ENCODE results near the gene WDR83.

DNA sequence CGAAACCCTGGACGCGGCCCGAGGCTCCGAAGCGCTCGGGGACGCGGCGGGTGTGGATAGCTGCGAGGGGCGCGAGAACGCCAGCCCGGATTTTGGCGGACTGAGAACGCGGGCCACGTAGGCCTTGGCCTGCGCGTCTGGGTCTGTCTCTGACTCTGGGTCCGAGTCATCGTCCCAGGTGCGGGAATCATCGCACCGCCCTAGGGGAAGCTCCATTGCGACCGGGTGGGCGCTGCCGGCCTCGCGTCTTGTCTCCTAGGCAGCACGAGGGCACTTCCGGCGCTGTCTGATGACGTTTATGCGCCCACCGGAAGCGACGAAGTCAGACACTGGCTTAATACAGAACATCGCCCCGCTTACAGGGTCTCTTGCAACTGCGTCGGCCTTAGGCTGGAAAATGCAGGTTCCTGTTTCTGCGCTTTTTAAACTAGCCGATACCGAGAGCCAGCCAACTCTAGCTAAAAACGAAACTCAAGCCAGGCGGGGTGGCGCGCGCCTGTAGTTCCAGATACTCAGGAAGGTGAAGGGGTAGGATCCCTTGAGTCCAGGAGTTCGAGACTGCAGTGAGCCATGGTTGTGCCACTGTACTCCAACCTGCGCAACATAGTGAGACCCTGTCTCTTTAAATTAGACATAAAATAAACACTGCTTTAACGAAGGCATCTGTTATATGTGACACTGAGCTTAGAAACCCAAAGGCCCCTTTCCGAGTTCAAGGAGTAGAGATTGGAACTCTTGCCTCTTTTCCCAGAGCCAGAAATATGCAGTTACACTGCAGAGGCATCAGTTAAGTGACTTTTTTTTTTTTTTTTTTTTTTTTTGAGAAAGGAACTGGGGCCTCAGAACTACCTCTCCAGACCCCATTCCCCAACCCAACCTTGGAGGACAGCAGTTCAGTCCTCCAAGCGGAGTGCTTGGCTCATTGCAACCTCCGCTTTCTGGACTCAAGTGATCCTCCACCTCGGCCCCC, 30.0 kb downstream of the WDR83 start, which contains the start of gene FBXW9:
- TF ChIP-seq POLR2A (IDR thresholded peaks at IDR 0.05; ENCODE audit: low read length) (peak; percentile 80), GATA1 (IDR thresholded peaks at IDR 0.05; ENCODE audit: low read depth, low read length) (no peak)
